Mesangial cell (primary cell): ENCODE results near the gene OR1D2. TPM values are rescaled to one million over a fixed set of nuclear protein-coding genes. Genes with fewer than 3 reads are reported as not detected.

ENCODE experiments used
- total RNA-seq: library from RNA; depleted of rRNA; stranded (reverse); fragments of >200 nt; gene quantifications from 2 replicates; pipeline ENCODE4 v1.2.3, GENCODE V29; 2015

Gene OR1D2
- total RNA-seq: not detected in 2 replicates

GRCh38 chr17:3104322-3104721 lies at the start of gene OR1D2:
Gene OR1D2 (minus strand): TSS chr17:3104422. CDS start chr17:3092996, 11,426 bp downstream.

GRCh38 chr17:3127451-3127850 lies 23.2 kb upstream of the OR1D2 start, which contains the start of gene OR1G1:
Gene OR1G1 (minus strand): TSS chr17:3127551. CDS start chr17:3127551, 0 bp downstream.

GRCh38 chr17:3063507-3063906 lies 40.7 kb downstream of the OR1D2 start, which contains the start of gene OR1D5:
Gene OR1D5 (minus strand): TSS chr17:3063607. CDS start chr17:3063607, 0 bp downstream.

Other genes with a start within 250 kb of the OR1D2 start
- gene OR1D5, start 40.8 kb downstream of the OR1D2 start, total RNA-seq: not detected in 2 replicates
- gene OR1G1, start 23.1 kb upstream of the OR1D2 start, total RNA-seq: not detected in 2 replicates
- gene OR1A2, start 93.1 kb upstream of the OR1D2 start, total RNA-seq: not detected in 2 replicates
- not detected in 2 replicates for gene OR1A1, start 103.2 kb upstream of the OR1D2 start, total RNA-seq
- 0.16 TPM in 1 of 2 replicates, not detected in the other for gene OR3A1, start 193.9 kb upstream of the OR1D2 start, total RNA-seq